Measurements from ENCODE around the gene PHACTR1.

The PHACTR1 gene

DNA sequence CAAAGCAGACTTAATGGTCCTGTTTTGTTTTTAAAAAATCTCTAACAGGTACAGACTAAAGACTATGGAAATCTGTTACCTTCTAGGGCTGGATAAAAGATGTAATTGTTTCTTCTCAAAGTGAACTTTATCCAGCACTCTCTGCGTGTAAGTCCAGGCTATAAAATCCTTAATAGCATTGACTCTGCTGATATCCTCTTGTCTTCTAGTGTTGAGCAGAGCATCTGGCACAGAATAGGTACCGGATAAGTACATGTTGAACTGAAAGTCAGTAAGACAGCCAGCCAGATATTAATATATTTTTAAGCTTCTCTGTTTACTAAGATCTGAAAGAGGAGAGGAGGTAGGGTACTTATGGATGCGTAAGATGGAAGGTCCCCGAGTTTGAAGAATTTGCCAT, 349.5 kb downstream of the PHACTR1 start:
- TF ChIP-seq, protein P1, sequence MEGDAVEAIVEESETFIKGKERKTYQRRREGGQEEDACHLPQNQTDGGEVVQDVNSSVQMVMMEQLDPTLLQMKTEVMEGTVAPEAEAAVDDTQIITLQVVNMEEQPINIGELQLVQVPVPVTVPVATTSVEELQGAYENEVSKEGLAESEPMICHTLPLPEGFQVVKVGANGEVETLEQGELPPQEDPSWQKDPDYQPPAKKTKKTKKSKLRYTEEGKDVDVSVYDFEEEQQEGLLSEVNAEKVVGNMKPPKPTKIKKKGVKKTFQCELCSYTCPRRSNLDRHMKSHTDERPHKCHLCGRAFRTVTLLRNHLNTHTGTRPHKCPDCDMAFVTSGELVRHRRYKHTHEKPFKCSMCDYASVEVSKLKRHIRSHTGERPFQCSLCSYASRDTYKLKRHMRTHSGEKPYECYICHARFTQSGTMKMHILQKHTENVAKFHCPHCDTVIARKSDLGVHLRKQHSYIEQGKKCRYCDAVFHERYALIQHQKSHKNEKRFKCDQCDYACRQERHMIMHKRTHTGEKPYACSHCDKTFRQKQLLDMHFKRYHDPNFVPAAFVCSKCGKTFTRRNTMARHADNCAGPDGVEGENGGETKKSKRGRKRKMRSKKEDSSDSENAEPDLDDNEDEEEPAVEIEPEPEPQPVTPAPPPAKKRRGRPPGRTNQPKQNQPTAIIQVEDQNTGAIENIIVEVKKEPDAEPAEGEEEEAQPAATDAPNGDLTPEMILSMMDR (conservative IDR thresholded peaks at IDR 0.05; ENCODE audit: low read depth, low read length), result no peak
- no peak for DNase-seq (ENCODE audit: low read depth)
- no peak overlapping the region for H3K4me3 ChIP-seq (ENCODE audit: low read length)

DNA sequence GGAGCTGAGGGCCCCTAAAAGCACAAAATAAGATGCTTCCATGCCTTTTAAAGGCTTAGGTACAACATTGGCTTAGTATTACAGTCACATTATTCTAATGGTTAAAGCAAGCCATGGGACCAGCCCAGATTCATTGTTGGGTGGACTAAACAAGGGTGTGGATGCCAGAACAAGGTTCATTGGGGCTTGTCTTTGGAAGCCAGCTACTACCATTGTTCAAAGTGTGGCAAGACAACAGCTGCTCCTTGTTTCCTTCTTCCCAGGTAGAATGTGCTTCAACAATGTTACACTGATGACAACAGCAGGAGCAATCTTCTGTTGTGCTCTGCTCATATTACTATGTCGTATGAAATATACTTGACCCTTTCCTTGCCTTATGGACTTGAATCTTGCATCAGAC, 350.3 kb downstream of the PHACTR1 start:
- no peak overlapping the region for H3K4me3 ChIP-seq (ENCODE audit: low read length)
- DNase-seq (ENCODE audit: low read depth), result no peak
- TF ChIP-seq, protein P1 (conservative IDR thresholded peaks at IDR 0.05; ENCODE audit: low read depth, low read length), result no peak

DNA sequence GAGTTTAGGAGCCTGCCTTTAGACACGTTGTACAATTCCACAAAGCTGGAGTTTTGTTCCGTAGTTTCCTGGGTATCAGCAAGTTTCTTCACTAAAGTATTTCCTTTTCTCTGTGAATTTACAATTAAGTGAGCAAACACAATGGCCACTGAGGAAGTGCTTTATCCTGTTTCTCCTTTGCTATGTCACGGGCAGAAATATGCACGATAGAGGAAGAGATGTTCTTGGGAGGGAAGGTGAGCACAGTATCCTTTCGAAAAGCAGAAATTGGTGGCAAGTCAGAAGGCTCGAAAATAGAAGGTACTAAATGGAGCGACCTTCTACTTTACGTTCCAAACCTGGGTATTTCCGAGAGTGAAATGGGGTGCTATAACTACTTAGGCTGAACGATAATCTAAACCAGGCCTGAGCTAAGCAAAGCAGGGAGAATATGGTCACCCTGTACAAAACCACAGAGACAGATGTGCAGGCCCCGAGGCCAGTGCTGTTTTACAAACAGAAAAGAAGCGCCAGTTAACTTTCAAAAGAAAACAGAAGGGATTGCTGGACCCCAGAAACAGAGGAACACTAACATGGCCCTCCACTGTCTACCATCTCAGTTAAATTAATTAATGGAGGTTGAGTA, 352.1 kb downstream of the PHACTR1 start:
- TF ChIP-seq, protein P1 (conservative IDR thresholded peaks at IDR 0.05; ENCODE audit: low read depth, low read length), result no peak
- DNase-seq (ENCODE audit: low read depth), result no peak
- no peak overlapping the region for H3K4me3 ChIP-seq (ENCODE audit: low read length)

DNA sequence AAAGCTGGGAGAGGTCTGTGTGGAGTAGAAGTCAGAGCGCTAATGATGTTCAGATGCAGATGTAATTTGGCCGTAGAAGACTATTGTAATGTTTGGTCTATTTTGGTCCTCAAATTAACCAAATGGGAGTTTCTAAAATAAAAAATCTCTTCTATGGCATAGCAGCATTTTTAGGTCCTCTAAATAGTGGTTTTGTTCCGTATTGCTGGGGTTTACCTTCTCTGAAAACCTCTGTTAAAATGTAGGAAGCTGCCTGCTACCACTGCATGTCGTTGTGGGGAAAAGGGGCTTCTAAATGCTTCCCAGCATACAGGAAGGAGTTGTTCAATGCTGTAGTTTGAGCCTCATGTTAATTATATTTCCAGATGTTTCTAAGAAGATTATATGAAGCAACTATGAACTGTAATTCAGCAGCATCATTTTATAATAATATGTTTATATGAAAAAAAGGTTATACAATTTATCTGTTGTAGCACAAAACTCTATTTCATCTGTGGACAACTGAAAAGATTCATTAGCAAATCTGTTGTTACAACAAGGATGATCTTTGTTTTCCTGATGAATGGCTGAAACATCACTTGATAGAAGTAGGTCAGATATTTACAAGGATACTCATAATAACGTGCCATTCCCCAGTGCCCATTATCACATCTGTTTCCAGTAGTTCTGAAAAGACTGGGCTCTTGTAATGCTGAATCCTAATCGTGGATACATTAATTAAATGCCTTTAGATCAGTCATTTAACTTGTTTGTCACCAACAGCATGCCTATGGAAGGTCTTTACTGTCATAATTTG, 355.2 kb downstream of the PHACTR1 start:
- TF ChIP-seq, protein P1 (conservative IDR thresholded peaks at IDR 0.05; ENCODE audit: low read depth, low read length), result no peak
- H3K4me3 ChIP-seq (ENCODE audit: low read length), result no peak overlapping the region
- DNase-seq (ENCODE audit: low read depth), result no peak

DNA sequence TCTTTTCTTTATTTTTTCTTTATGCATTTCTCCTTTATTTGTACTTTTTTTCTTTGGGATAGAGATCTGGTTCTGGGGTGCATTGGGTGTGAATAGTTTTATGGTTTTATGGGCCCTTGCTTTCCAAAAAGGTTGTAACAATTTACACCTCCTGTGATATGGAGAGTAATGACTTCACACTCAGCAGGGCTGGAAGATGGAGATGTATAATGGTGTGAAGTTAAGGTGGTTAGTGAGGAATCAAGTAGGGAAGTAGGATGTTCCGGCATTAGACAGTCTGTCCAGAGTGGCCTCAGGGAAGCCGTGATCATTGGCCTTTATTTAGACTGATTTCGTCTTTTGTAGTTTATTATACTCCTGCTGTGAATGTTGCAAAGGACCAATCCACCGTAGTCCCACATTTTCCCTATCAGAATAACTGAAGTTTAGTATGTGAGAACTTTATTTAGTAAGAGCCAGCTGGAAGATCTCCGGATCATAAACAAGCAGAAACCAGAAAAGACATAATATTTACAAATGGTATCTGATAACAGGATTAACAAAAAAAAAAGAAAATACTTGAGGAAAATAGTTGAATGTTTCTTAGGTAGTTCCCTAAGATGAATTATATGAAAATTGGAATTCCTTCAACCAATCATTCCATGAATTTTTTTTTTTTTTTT, 356.2 kb downstream of the PHACTR1 start:
- TF ChIP-seq, protein P1 (conservative IDR thresholded peaks at IDR 0.05; ENCODE audit: low read depth, low read length), result no peak

DNA sequence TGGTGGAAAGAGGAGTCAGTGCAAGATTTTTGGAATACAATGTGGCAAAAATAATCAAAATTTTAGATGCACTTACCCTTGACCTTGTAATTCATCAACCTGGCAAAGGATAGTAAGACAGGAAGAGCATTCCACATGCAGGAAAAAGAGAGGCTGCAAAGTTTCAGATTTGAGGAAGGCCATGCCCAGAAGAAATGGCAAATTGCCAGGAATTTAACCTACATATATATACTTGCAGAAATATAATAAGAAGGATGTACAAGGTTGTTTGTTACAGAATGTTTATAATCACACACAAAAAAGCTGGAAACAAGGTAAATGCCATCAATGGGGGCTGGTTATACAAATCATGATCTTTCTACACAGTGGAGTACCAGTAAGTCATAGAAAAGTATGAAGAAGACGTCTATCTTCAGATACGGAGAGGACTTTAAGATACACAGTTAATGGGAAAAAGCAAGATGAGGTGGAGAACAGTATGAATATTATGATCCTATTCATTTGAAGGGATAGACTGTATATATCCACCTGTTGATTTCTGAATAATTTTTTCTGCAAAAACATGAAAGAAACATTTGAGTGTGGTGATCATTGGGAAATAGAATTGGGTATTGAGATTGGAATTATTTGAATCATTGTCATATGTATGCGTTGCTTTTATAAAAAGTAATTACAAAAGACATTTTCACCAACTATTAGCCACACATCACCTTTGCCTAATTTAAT, 358.0 kb downstream of the PHACTR1 start:
- TF ChIP-seq, protein P1 (conservative IDR thresholded peaks at IDR 0.05; ENCODE audit: low read depth, low read length), result no peak
- DNase-seq (ENCODE audit: low read depth), result no peak
- H3K4me3 ChIP-seq (ENCODE audit: low read length), result no peak overlapping the region

More for the DNA sequence above, 356.2 kb downstream of the PHACTR1 start:
- DNase-seq (ENCODE audit: low read depth), result no peak
- no peak overlapping the region for H3K4me3 ChIP-seq (ENCODE audit: low read length)
